Ishikawa (cell line): ENCODE results near the gene GNA15.

ENCODE experiments used
- CEBPB ChIP-seq: IDR thresholded peaks from 2 replicates; pipeline ENCODE4 v1.6.1; 2012
- CREB1 ChIP-seq: IDR thresholded peaks from 2 replicates; pipeline ENCODE4 v1.6.1; 2012; ENCODE audit warnings: low read depth
- EGR1 ChIP-seq: IDR thresholded peaks from 2 replicates; pipeline ENCODE4 v1.6.1; 2012
- EP300 ChIP-seq: IDR thresholded peaks from 2 replicates; pipeline ENCODE4 v1.6.1; 2012; ENCODE audit warnings: borderline replicate concordance
- FOXM1 ChIP-seq: IDR thresholded peaks from 2 replicates; pipeline ENCODE4 v1.6.1; 2012; ENCODE audit warnings: low read depth, borderline replicate concordance
- RAD21 ChIP-seq: IDR thresholded peaks from 2 replicates; pipeline ENCODE4 v1.6.1; 2012; ENCODE audit warnings: low read depth
- TCF12 ChIP-seq: IDR thresholded peaks from 2 replicates; pipeline ENCODE4 v1.6.1; 2012; ENCODE audit warnings: low read depth
- TEAD4 ChIP-seq: IDR thresholded peaks from 2 replicates; pipeline ENCODE4 v1.6.1; 2012
- YY1 ChIP-seq: IDR thresholded peaks from 2 replicates; pipeline ENCODE4 v1.6.1; 2012; ENCODE audit warnings: low read depth
- TF ChIP-seq, protein P1 (sequence below): IDR thresholded peaks from 2 replicates; pipeline ENCODE4 v1.6.1; 2012; ENCODE audit warnings: low read depth, mild to moderate bottlenecking
- TF ChIP-seq, protein P2 (sequence below): IDR thresholded peaks from 2 replicates; pipeline ENCODE4 v1.6.1; 2012
- TF ChIP-seq, protein P3 (sequence below): IDR thresholded peaks from 2 replicates; pipeline ENCODE4 v1.6.1; 2012

DNA sequence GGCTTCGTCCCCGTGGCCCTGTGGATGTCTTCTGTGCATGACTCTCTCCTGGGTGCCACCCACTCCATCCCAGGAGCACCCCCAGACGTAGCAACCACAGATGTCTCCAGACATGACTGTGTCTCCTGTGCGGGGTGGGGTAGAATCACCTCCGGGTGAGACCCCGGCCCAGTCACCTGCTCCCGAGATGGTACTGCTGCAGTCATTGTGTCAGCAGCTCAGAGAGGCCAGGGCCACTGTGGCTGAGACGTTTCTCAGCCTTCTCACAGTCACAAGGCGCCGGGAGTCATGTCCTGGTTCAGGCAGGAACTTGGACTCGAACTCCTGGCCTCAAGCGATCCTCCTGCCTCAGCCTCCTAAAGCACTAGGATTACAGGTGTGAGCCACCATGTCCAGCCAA is 66.5 kb downstream of the GNA15 start:
- TF ChIP-seq, protein P1, sequence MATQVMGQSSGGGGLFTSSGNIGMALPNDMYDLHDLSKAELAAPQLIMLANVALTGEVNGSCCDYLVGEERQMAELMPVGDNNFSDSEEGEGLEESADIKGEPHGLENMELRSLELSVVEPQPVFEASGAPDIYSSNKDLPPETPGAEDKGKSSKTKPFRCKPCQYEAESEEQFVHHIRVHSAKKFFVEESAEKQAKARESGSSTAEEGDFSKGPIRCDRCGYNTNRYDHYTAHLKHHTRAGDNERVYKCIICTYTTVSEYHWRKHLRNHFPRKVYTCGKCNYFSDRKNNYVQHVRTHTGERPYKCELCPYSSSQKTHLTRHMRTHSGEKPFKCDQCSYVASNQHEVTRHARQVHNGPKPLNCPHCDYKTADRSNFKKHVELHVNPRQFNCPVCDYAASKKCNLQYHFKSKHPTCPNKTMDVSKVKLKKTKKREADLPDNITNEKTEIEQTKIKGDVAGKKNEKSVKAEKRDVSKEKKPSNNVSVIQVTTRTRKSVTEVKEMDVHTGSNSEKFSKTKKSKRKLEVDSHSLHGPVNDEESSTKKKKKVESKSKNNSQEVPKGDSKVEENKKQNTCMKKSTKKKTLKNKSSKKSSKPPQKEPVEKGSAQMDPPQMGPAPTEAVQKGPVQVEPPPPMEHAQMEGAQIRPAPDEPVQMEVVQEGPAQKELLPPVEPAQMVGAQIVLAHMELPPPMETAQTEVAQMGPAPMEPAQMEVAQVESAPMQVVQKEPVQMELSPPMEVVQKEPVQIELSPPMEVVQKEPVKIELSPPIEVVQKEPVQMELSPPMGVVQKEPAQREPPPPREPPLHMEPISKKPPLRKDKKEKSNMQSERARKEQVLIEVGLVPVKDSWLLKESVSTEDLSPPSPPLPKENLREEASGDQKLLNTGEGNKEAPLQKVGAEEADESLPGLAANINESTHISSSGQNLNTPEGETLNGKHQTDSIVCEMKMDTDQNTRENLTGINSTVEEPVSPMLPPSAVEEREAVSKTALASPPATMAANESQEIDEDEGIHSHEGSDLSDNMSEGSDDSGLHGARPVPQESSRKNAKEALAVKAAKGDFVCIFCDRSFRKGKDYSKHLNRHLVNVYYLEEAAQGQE, result no peak
- TF ChIP-seq YY1 (no peak), FOXM1 (no peak), EP300 (no peak), TEAD4 (no peak), TCF12 (no peak), EGR1 (no peak), RAD21 (no peak), CEBPB (no peak), CREB1 (no peak)
- TF ChIP-seq, protein P2, sequence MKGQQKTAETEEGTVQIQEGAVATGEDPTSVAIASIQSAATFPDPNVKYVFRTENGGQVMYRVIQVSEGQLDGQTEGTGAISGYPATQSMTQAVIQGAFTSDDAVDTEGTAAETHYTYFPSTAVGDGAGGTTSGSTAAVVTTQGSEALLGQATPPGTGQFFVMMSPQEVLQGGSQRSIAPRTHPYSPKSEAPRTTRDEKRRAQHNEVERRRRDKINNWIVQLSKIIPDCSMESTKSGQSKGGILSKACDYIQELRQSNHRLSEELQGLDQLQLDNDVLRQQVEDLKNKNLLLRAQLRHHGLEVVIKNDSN, result no peak
- TF ChIP-seq, protein P3, sequence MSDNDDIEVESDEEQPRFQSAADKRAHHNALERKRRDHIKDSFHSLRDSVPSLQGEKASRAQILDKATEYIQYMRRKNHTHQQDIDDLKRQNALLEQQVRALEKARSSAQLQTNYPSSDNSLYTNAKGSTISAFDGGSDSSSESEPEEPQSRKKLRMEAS, result no peak
